Measurements from ENCODE around the gene DDX56. TPM values are rescaled to one million over a fixed set of nuclear protein-coding genes. Genes with fewer than 3 reads are reported as not detected.

DDX56 gene
- total and polyA plus RNA-seq, 2 of the 13 experiments (the other 11 are each of a cell fraction or from before 2014, with no cell fraction given), result 82.6 to 120 TPM

DNA sequence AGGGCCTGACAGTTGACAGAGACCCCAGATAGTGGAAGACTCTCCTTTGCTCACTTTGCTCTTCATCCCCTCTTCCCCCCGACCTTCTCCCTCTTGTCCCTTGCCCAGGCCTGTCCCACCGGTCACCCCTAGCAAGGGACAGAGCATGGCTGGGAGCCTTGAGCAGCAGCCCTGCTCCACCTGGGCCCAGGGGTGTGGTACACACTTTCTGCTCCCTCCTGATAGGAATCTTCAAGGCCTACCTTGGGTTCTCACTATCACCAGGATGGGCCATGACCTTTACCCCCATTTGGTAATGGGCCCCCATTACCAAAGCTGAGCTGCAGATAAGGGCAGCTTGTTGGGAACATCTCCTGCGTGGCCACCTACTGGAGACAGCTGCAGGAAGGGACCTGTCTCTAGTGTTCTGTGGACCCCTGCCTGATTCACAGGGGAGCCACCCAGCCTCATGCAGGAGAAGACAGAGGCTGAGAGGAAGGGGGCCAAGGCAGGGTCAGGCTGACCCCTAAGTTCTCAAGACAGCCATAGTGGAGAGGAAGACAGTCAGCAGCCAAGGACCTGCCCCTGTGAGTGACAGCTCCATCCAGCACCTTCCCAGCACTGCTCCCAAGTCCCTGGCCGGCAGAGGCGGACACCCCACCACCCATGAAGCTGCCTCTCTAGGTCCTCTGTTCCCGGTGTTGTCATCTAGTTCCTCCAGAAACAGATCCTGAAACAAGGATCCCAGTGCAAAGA is 31.7 kb downstream of the DDX56 start (continued):
- TF ChIP-seq ZNF569 (CRISPR knock-in tag; IDR thresholded peaks at IDR 0.05; ENCODE audit: borderline replicate concordance) (no peak), ZSCAN12 (CRISPR knock-in tag; IDR thresholded peaks at IDR 0.05) (no peak), SNAI1 (CRISPR knock-in tag; IDR thresholded peaks at IDR 0.05; ENCODE audit: borderline replicate concordance) (no peak), JARID2 (CRISPR knock-in tag; IDR thresholded peaks at IDR 0.05; ENCODE audit: insufficient replicate concordance) (no peak), GATAD2A (CRISPR knock-in tag; IDR thresholded peaks at IDR 0.05) (0 out of 2 replicates have a peak, but pooled peaks have one; percentile 34), CREM (IDR thresholded peaks at IDR 0.05) (no peak), CREM (CRISPR knock-in tag; IDR thresholded peaks at IDR 0.05) (no peak), IRF1 (CRISPR knock-in tag; IDR thresholded peaks at IDR 0.05; ENCODE audit: low read depth) (no peak), XRCC5 (optimal IDR thresholded peaks at IDR 0.05; ENCODE audit: low read length) (peak; percentile 13), MXI1 (IDR thresholded peaks at IDR 0.05; ENCODE audit: borderline replicate concordance, low read depth, low read length) (no peak), ATAD3A (CRISPR knock-in tag; IDR thresholded peaks at IDR 0.05) (no peak), RELA (CRISPR knock-in tag; IDR thresholded peaks at IDR 0.05) (no peak), ZNF207 (IDR thresholded peaks at IDR 0.05; ENCODE audit: borderline replicate concordance) (no peak), ZNF556 (CRISPR knock-in tag; IDR thresholded peaks at IDR 0.05; ENCODE audit: borderline replicate concordance) (no peak), ZNF550 (CRISPR knock-in tag; IDR thresholded peaks at IDR 0.05; ENCODE audit: borderline replicate concordance) (no peak), LBX2 (CRISPR knock-in tag; IDR thresholded peaks at IDR 0.05; ENCODE audit: borderline replicate concordance) (no peak), USF2 (IDR thresholded peaks at IDR 0.05; ENCODE audit: low read depth, low read length) (no peak), USF2 (CRISPR knock-in tag; IDR thresholded peaks at IDR 0.05; ENCODE audit: borderline replicate concordance) (no peak), TAF1 (CRISPR knock-in tag; IDR thresholded peaks at IDR 0.05) (no peak)
- TF ChIP-seq, protein P1, sequence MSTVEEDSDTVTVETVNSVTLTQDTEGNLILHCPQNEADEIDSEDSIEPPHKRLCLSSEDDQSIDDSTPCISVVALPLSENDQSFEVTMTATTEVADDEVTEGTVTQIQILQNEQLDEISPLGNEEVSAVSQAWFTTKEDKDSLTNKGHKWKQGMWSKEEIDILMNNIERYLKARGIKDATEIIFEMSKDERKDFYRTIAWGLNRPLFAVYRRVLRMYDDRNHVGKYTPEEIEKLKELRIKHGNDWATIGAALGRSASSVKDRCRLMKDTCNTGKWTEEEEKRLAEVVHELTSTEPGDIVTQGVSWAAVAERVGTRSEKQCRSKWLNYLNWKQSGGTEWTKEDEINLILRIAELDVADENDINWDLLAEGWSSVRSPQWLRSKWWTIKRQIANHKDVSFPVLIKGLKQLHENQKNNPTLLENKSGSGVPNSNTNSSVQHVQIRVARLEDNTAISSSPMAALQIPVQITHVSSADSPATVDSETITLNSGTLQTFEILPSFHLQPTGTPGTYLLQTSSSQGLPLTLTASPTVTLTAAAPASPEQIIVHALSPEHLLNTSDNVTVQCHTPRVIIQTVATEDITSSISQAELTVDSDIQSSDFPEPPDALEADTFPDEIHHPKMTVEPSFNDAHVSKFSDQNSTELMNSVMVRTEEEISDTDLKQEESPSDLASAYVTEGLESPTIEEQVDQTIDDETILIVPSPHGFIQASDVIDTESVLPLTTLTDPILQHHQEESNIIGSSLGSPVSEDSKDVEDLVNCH (CRISPR knock-in tag; IDR thresholded peaks at IDR 0.05), result no peak
- TF ChIP-seq, protein P2, sequence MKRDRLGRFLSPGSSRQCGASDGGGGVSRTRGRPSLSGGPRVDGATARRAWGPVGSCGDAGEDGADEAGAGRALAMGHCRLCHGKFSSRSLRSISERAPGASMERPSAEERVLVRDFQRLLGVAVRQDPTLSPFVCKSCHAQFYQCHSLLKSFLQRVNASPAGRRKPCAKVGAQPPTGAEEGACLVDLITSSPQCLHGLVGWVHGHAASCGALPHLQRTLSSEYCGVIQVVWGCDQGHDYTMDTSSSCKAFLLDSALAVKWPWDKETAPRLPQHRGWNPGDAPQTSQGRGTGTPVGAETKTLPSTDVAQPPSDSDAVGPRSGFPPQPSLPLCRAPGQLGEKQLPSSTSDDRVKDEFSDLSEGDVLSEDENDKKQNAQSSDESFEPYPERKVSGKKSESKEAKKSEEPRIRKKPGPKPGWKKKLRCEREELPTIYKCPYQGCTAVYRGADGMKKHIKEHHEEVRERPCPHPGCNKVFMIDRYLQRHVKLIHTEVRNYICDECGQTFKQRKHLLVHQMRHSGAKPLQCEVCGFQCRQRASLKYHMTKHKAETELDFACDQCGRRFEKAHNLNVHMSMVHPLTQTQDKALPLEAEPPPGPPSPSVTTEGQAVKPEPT (CRISPR knock-in tag; IDR thresholded peaks at IDR 0.05; ENCODE audit: low read depth), result no peak
- TF ChIP-seq, protein P3, sequence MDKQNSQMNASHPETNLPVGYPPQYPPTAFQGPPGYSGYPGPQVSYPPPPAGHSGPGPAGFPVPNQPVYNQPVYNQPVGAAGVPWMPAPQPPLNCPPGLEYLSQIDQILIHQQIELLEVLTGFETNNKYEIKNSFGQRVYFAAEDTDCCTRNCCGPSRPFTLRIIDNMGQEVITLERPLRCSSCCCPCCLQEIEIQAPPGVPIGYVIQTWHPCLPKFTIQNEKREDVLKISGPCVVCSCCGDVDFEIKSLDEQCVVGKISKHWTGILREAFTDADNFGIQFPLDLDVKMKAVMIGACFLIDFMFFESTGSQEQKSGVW (CRISPR knock-in tag; IDR thresholded peaks at IDR 0.05; ENCODE audit: borderline replicate concordance), result no peak

Measured in HepG2 (cell line).